Heart right ventricle (tissue), 16 donors: Measurements from ENCODE around the gene B4GALT6. TPM values are rescaled to one million over a fixed set of nuclear protein-coding genes. Genes with fewer than 3 reads are reported as not detected.

Experiments
- ATAC-seq, 8 donors: fragments of 200-7000 bp; cut with Tn5 transposase; one replicate each; pipeline ENCODE4 v1.9.1; 2020; ENCODE audit warnings: mild to moderate bottlenecking in 8 of 8, moderate library complexity in 8 of 8, moderate number of reproducible peaks in 1 of 8
- DNase-seq, 2 donors: peaks; one replicate each; pipeline ENCODE4 v3.0.0-alpha.2; 2020
- H3K27ac ChIP-seq, 10 donors: fragments of 200-600 bp; sonication (generic) in 2 of 10; one replicate each; pipeline versions ENCODE4 v1.5.0 to v1.8.0; 2020 to 2022; ENCODE audit warnings: mild to moderate bottlenecking in 3 of 10
- H3K27me3 ChIP-seq, 7 donors: fragments of 200-600 bp; one replicate each; pipeline ENCODE4 v1.8.0; 2021 to 2022; ENCODE audit warnings: mild to moderate bottlenecking in 2 of 7
- H3K36me3 ChIP-seq, 9 donors: fragments of 200-600 bp; sonication (generic) in 1 of 9; one replicate each; pipeline versions ENCODE4 v1.5.0 to v1.8.0; 2020 to 2022; ENCODE audit warnings: mild to moderate bottlenecking in 2 of 9
- H3K4me1 ChIP-seq, 9 donors: fragments of 200-600 bp; sonication (generic) in 1 of 9; one replicate each; pipeline versions ENCODE4 v1.5.0 to v1.8.0; 2020 to 2022; ENCODE audit warnings: mild to moderate bottlenecking in 4 of 9
- H3K4me3 ChIP-seq, 10 donors: fragments of 200-600 bp; sonication (generic) in 2 of 10; one replicate each; pipeline versions ENCODE4 v1.5.0 to v1.8.0; 2020 to 2022; ENCODE audit warnings: mild to moderate bottlenecking in 7 of 10, moderate library complexity in 2 of 10
- H3K9me3 ChIP-seq, 11 donors: fragments of 200-600 bp in 10 of 11; sonication (generic) in 2 of 11; one replicate each; pipeline versions ENCODE4 v1.5.0 to v1.8.0; 2013 to 2022; ENCODE audit warnings: mild to moderate bottlenecking in 2 of 11, control low read depth in 1 of 11, moderate library complexity in 1 of 11
- CTCF ChIP-seq, 9 donors: fragments of 200-600 bp; sonication (generic) in 2 of 9; IDR thresholded peaks; one replicate each; pipeline versions ENCODE4 v1.5.0 to v1.8.0; 2021 to 2022; ENCODE audit warnings: antibody characterized with exemption in 9 of 9, mild to moderate bottlenecking in 5 of 9, moderate library complexity in 1 of 9
- whole genome bisulfite sequencing, 2 donors: extraction: QIAGEN DNeasy Blood & Tissue Kit; methylation state at CpG; one replicate each; pipeline ENCODE4 v1.1.7; 2013; ENCODE audit warnings: inconsistent platforms in 1 of 2; 5-methylcytosine and 5-hydroxymethylcytosine counted together
- intact Hi-C, 10 donors: fragments of 100-400 bp; cut with DNase I; formaldehyde crosslinking; loops; one replicate each; pipeline versions ENCODE4 v1.11.1 to v1.14.2; 2022
- polyA plus RNA-seq, 2 donors: library from polyadenylated mRNA; stranded (reverse); fragments of 200-250 nt; gene quantifications; one replicate each; pipeline ENCODE4 v1.2.3, GENCODE V29; 2013
- total RNA-seq, 10 donors: library from RNA; stranded (reverse); fragmentation: NEBNext Ultra II Directional in 3 of 10; extraction: Animal tissue kit (Norgen Biotek cat#: 25700) in 3 of 10; gene quantifications; one replicate each; pipeline versions ENCODE4 v1.2.1 to v1.2.4, GENCODE V29; 2021 to 2023
- donor health status: Arrhythmogenic right ventricular cardiomyopathy.
- donor health status: ischemic (EF 13 %, LVEDD 7.1; RV severe dilation, severe dysfunction).
- donor health status: healthy with polysubstance abuse.
- donor health status: DM: no; HTN: yes; CAD: no.
- donor health status: DM: no; HTN: no; CAD: no.
- donor health status: ischemic (EF 25% LVEDD 6.9; RV normal size, moderate dysfunction).
- donor health status: ischemic (EF 25% LVEDD 5.7; RV mildly dilated, moderate dysfunction).
- donor health status: healthy.
- donor health status: DM: yes; HTN: yes; CAD: no.
- donor health status: Ischemic cardiomyopathy.
- donor health status: ischemic (EF 35%, LVEDD 5.7; RV mildly dilated, moderate dysfunction).
- donor health status: nonischemic (EF 11% LVEDD 7.7; RV severe dilation, severe dysfunction).
- donor health status: DM: yes; HTN: yes; CAD: no.
- donor health status: PGD.
- donor health status: ischemic (EF 29% LVEDD 5.4; RV normal size, mild dysfunction).
- donor health status: nonischemic (EF 23%, LVEDD 6.1; RV moderate dilation, normal function).

The B4GALT6 gene
- total and polyA plus RNA-seq, 12 donors, result 0.61 to 19.6 (median 7.8) TPM

DNA sequence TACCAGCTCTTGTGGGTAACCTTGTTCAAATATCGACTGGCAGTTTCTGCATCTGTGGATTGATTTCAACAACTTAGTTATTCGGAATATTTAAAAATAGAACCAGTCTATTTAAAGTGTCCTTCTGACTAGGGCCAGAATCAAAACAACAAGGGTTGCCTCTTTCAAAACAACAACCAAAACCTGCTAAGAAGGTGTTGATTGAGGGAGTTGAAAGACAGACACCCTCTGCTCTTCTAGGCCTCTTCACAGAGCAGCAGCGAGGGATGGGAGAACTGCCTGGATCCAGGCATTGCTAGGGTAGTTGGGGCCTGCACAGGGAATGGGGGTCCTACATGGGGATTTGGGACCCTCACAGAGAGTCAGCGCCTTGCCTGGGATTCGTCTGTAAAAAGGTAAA lies 72.9 kb downstream of the B4GALT6 start:
- 57 to 69% methylated on average over 5 of the region's 5 CpGs for WGBS, 2 donors
- intact Hi-C loops, result loop anchor here in 2 of 10 donors (5.0 to 10.0 kb wide), 2 partner anchors 39 to 73 kb away; partner anchors contain the start of gene B4GALT6 (in 1 of the 2)
- H3K9me3 ChIP-seq, result no peaks in the 10 kb centered on the region
- TF ChIP-seq CTCF (IDR thresholded peaks at IDR 0.05), result no peak
- ATAC-seq (no peak), DNase-seq (no peak)
- H3K4me3 ChIP-seq, result no peak overlapping the region
- H3K36me3 ChIP-seq, result no peaks in the 10 kb centered on the region
- peaks cover 0 to 19% (median 6%) of the 10 kb centered on the region in 9 donors for H3K4me1 ChIP-seq
- H3K27ac ChIP-seq, result peak overlapping the region in 4 of 10 donors; percentile 15 to 68 (median 44)
- no peaks in the 10 kb centered on the region for H3K27me3 ChIP-seq

- no peaks in the 10 kb centered on the region for H3K36me3 ChIP-seq
- H3K4me3 ChIP-seq, result no peak overlapping the region
- intact Hi-C loops, result loop anchor here in 2 of 10 donors (5.0 to 10.0 kb wide), 2 partner anchors 38 to 74 kb away; partner anchors contain the start of gene B4GALT6 (in 1 of the 2)
- H3K27me3 ChIP-seq, result no peaks in the 10 kb centered on the region
- ATAC-seq, result peak in 6 of 8 donors; percentile 62 to 78 (median 66)
- peak overlapping the region in 4 of 10 donors; percentile 15 to 68 (median 48) for H3K27ac ChIP-seq
- no peaks in the 10 kb centered on the region for H3K9me3 ChIP-seq
- 28 to 32% methylated on average over 8 of the region's 8 CpGs for WGBS, 2 donors
- H3K4me1 ChIP-seq, result peaks cover 0 to 19% (median 6%) of the 10 kb centered on the region in 9 donors
- peak in 4 of 9 donors; percentile 10 to 25 (median 20) for TF ChIP-seq CTCF (IDR thresholded peaks at IDR 0.05)
- no peak for DNase-seq
Observed at GRCh38 chr18:31610286-31611205, 73.8 kb downstream of the B4GALT6 start.

- Histone ChIP-seq H3K27ac (peak overlapping the region in 1 of 10 donors; percentile 68), H3K9me3 (no peaks in the 10 kb centered on the region), H3K36me3 (no peaks in the 10 kb centered on the region), H3K27me3 (no peaks in the 10 kb centered on the region), H3K4me3 (no peak overlapping the region), H3K4me1 (peaks cover 0 to 19% (median 6%) of the 10 kb centered on the region in 9 donors)
- ATAC-seq (no peak), DNase-seq (no peak)
- intact Hi-C loops, result loop anchor here in 2 of 10 donors (5.0 to 10.0 kb wide), 2 partner anchors 38 to 75 kb away; partner anchors contain the start of gene B4GALT6 (in 1 of the 2)
- WGBS, 2 donors, result 72 to 83% methylated on average over 2 of the region's 2 CpGs
- TF ChIP-seq CTCF (IDR thresholded peaks at IDR 0.05), result no peak
Observed at GRCh38 chr18:31609886-31610285, 74.5 kb downstream of the B4GALT6 start.

DNA sequence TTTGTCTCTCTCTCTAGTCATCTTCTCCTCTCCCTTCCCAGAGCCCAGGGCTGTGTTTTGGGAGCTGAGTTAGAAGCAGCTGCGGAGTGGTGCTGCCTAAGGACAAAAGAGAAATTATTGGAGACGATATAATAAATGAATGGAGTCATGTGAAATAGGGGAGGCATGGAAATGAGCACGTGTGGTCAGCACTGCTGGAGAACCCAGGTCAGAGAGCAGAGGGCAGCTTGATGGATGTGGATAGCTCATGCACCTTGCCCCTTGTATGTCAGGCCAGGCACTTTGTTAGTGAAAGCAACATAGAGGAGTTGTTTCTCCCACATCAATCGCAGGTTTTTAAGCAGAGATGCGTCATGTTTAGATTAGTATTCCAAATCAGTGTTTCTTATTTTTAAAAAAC lies 77.0 kb downstream of the B4GALT6 start:
- no peak for TF ChIP-seq CTCF (IDR thresholded peaks at IDR 0.05)
- H3K27me3 ChIP-seq, result no peaks in the 10 kb centered on the region

More for the DNA sequence above, 77.0 kb downstream of the B4GALT6 start:
- intact Hi-C loops, result no loop called here
- ATAC-seq (no peak), DNase-seq (no peak)
- H3K4me3 ChIP-seq, result no peak overlapping the region
- no peak overlapping the region for H3K27ac ChIP-seq
- 79 to 83% methylated on average over 5 of the region's 5 CpGs for WGBS, 2 donors
- no peaks in the 10 kb centered on the region for H3K9me3 ChIP-seq
- H3K36me3 ChIP-seq, result no peaks in the 10 kb centered on the region
- H3K4me1 ChIP-seq, result peaks cover 0 to 19% (median 6%) of the 10 kb centered on the region in 9 donors
